ENCODE results near the gene ANO2.

- no peak for TF ChIP-seq REST (IDR thresholded peaks at IDR 0.05; ENCODE audit: insufficient read depth in 1 of 2, low read depth in 2 of 2, low read length in 2 of 2)
- no peak for TF ChIP-seq SIN3A (IDR thresholded peaks at IDR 0.05; ENCODE audit: borderline replicate concordance, insufficient read depth, low read length)
- no peak for TF ChIP-seq POLR2AphosphoS5 (IDR thresholded peaks at IDR 0.05; ENCODE audit: low read depth, low read length)
- no peak for TF ChIP-seq TAF1 (IDR thresholded peaks at IDR 0.05; ENCODE audit: borderline replicate concordance, insufficient read depth, low read length)
- TF ChIP-seq FOXP2 (optimal IDR thresholded peaks at IDR 0.05; ENCODE audit: borderline replicate concordance, extremely low read depth, extremely low read length, insufficient read depth), result no peak
Observed at GRCh38 chr12:5796171-5796958, 148.7 kb downstream of the ANO2 start.
